PC-9 (cell line): Measurements from ENCODE around the gene IGFBP5. TPM values are rescaled to one million over a fixed set of nuclear protein-coding genes. Genes with fewer than 3 reads are reported as not detected.

Experiments
- BruUV-seq: library from RNA; stranded (reverse); fragments of 400-500 nt; replicated peaks from 2 replicates; lab custom pipeline; 2021; lab: Mats Ljungman, UMichigan
- CTCF ChIA-PET: fragments of 300-600 bp; sonication (Branson Sonifier 250); formaldehyde crosslinking; loops from one replicate; lab custom pipeline; 2022; ENCODE audit warnings: antibody characterized with exemption; lab: Charles Lee
- POLR2A ChIA-PET: fragments of 300-600 bp; sonication (Branson Sonifier 250); formaldehyde crosslinking; loops from one replicate; lab custom pipeline; 2022; ENCODE audit warnings: antibody characterized with exemption; ENCODE audit not compliant: unreplicated experiment; lab: Charles Lee
- DNase-seq, 2 experiments: peaks; one replicate each; pipeline versions ENCODE4 v3.0.0 to v3.0.0-alpha.2; 2015 to 2022; ENCODE audit warnings: mixed read lengths in 1 of 2
- H2AFZ ChIP-seq: fragments of 200-600 bp; sonication (generic); 2 replicates; pipeline ENCODE4 v1.8.1; 2017; ENCODE audit warnings: antibody characterized with exemption
- H3F3A ChIP-seq: fragments of 200-600 bp; sonication (generic); 2 replicates; pipeline ENCODE4 v1.8.1; 2017; ENCODE audit warnings: antibody characterized with exemption, mild to moderate bottlenecking, low read depth; ENCODE audit not compliant: insufficient read depth
- H3K27ac ChIP-seq: fragments of 200-600 bp; sonication (generic); 2 replicates; pipeline ENCODE4 v1.6.1; 2016; ENCODE audit warnings: mixed run types
- H3K27me3 ChIP-seq: fragments of 200-600 bp; sonication (generic); 2 replicates; pipeline ENCODE4 v1.6.1; 2016; ENCODE audit warnings: low read depth, mixed run types; ENCODE audit not compliant: insufficient read depth
- H3K36me3 ChIP-seq: fragments of 200-600 bp; sonication (generic); 2 replicates; pipeline ENCODE4 v1.6.1; 2016; ENCODE audit warnings: low read depth, mixed run types
- H3K4me1 ChIP-seq: fragments of 200-600 bp; sonication (generic); replicated peaks from 2 replicates; pipeline ENCODE4 v1.6.1; 2016; ENCODE audit warnings: mixed run types; ENCODE audit not compliant: insufficient read depth
- H3K4me2 ChIP-seq: fragments of 200-600 bp; sonication (generic); 2 replicates; pipeline ENCODE4 v1.6.1; 2017; ENCODE audit warnings: mixed run types
- H3K4me3 ChIP-seq: fragments of 200-600 bp; sonication (generic); 2 replicates; pipeline ENCODE4 v1.6.1; 2016; ENCODE audit warnings: mixed run types
- H3K79me2 ChIP-seq: fragments of 200-600 bp; sonication (generic); 2 replicates; pipeline ENCODE4 v1.6.1; 2017; ENCODE audit warnings: low read depth, mixed run types
- H3K9me2 ChIP-seq: fragments of 200-600 bp; sonication (generic); 2 replicates; pipeline ENCODE4 v1.8.1; 2017; ENCODE audit warnings: mild to moderate bottlenecking; ENCODE audit not compliant: insufficient read depth
- H3K9me3 ChIP-seq: fragments of 200-600 bp; sonication (generic); 2 replicates; pipeline ENCODE4 v1.8.1; 2016; ENCODE audit warnings: low read depth; ENCODE audit not compliant: insufficient read depth
- H4K20me1 ChIP-seq: fragments of 200-600 bp; sonication (generic); 2 replicates; pipeline ENCODE4 v1.8.1; 2017; ENCODE audit not compliant: insufficient read depth
- EZH2 ChIP-seq: fragments of 200-600 bp; sonication (generic); IDR thresholded peaks from 2 replicates; pipeline ENCODE4 v1.8.0; 2017; ENCODE audit warnings: antibody characterized with exemption, low read depth
- intact Hi-C: fragments of 100-400 bp; cut with micrococcal nuclease; formaldehyde crosslinking; loops from one replicate; pipeline ENCODE4 v1.10.0; 2022; ENCODE audit not compliant: unreplicated experiment
- total RNA-seq: library from RNA; stranded (reverse); gene quantifications from 2 replicates; pipeline ENCODE4 v1.2.3, GENCODE V29; 2021
- TF ChIP-seq, protein P1 (sequence below): fragments of 200-600 bp; sonication (generic); conservative IDR thresholded peaks from 2 replicates; pipeline ENCODE4 v1.6.1; 2017; ENCODE audit warnings: mixed run types, antibody characterized with exemption, mild to moderate bottlenecking, moderate library complexity

Gene IGFBP5
- total RNA-seq, 1 experiment from 2014 or later: 5.5 TPM

DNA sequence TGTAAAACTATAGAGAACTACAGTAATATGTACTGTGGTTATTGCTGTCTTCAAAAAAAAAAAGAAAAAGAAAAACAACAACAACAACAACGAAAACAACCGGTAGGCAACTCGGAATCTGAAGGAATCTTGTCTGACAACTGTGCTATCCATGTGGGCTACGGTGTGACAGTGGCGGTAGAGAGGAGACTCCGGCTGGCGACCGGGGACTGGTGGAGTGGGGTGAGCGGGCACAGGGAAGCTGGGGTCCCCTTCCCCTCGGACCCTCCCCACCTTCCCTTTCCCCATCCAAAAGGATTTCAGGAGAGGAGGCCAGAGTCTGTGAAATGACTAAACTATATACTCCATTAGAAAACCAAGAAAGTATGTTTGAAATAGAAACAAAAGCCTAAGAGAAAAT, 22.9 kb downstream of the IGFBP5 start:
- Histone ChIP-seq H3K9me3 (no peaks in the 10 kb centered on the region), H3K79me2 (no peaks in the 10 kb centered on the region), H3K36me3 (no peaks in the 10 kb centered on the region), H2AFZ (no peak overlapping the region), H3K4me1 (no peaks in the 10 kb centered on the region), H3K4me3 (no peak overlapping the region), H3K4me2 (no peak overlapping the region), H3K27ac (no peak overlapping the region), H3K9me2 (no peaks in the 10 kb centered on the region), H3F3A (no peaks in the 10 kb centered on the region), H3K27me3 (no peaks in the 10 kb centered on the region), H4K20me1 (no peaks in the 10 kb centered on the region)
- TF ChIP-seq, protein P1, sequence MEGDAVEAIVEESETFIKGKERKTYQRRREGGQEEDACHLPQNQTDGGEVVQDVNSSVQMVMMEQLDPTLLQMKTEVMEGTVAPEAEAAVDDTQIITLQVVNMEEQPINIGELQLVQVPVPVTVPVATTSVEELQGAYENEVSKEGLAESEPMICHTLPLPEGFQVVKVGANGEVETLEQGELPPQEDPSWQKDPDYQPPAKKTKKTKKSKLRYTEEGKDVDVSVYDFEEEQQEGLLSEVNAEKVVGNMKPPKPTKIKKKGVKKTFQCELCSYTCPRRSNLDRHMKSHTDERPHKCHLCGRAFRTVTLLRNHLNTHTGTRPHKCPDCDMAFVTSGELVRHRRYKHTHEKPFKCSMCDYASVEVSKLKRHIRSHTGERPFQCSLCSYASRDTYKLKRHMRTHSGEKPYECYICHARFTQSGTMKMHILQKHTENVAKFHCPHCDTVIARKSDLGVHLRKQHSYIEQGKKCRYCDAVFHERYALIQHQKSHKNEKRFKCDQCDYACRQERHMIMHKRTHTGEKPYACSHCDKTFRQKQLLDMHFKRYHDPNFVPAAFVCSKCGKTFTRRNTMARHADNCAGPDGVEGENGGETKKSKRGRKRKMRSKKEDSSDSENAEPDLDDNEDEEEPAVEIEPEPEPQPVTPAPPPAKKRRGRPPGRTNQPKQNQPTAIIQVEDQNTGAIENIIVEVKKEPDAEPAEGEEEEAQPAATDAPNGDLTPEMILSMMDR: no peak
- no peak for TF ChIP-seq EZH2
- no peak for DNase-seq
- POLR2A ChIA-PET: no interaction called here
- intact Hi-C loops: no loop called here
- CTCF ChIA-PET: no interaction called here
- no TSS peak for BruUV-seq

DNA sequence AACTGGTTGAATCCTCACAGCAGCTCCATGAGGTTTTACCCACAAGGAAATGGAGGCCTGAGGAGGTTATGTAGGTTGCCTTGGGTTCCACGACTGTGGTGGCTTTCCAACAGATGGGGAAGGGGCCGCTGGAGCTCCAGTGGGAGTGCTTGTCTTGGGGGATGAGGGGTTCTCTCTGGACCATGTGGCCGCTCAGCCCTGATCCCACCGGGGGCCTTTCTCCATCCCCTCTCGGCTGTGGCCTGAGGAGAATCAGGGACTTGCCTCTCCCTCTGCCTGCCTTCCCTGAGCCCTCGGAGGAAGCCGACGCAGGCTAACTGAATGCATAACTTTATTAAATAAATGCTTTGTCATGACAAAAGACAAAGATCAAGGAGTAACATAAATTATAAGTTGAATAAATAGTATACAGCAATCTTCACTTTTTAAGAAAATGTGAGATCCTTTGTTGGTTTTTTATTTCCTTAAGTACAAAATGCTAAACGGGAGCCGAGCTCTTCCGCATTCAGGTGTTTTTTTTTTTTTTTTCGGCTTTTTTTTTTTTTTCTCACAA, 23.5 kb downstream of the IGFBP5 start:
- Histone ChIP-seq H3K27ac (no peak overlapping the region), H3F3A (no peaks in the 10 kb centered on the region), H2AFZ (no peak overlapping the region), H3K27me3 (no peaks in the 10 kb centered on the region), H3K4me3 (no peak overlapping the region), H3K9me2 (no peaks in the 10 kb centered on the region), H3K9me3 (no peaks in the 10 kb centered on the region), H3K4me2 (no peak overlapping the region), H4K20me1 (no peaks in the 10 kb centered on the region), H3K79me2 (no peaks in the 10 kb centered on the region), H3K4me1 (no peaks in the 10 kb centered on the region), H3K36me3 (no peaks in the 10 kb centered on the region)
- no peak for TF ChIP-seq EZH2
- TF ChIP-seq, protein P1: no peak
- CTCF ChIA-PET: interaction anchor here (0.7 kb wide), 1 partner anchor 22 kb away, joined by 4 read pairs; no protein-coding TSS in a partner anchor
- no TSS peak for BruUV-seq
- no peak for DNase-seq
- POLR2A ChIA-PET: no interaction called here
- intact Hi-C loops: no loop called here

DNA sequence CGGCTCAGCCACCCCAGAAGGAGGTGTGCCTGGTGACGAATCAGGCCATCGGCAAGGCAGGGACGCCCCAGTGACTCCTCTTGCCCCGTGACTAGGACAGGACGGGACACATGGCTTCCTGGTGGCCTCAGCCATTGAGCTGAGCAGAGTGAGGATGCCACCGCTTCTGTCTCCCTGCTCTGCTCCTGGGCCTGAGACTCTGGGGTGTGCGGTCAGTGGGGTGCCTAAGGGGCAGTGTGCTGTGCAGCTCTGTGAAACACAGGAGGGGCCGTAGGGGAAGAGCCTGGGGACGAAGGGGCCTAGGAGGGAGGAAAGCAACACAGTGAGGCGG, 24.3 kb downstream of the IGFBP5 start:
- Histone ChIP-seq H3K4me1 (peaks cover 3% of the 10 kb centered on the region), H3K9me3 (no peaks in the 10 kb centered on the region), H2AFZ (no peak overlapping the region), H3K36me3 (no peaks in the 10 kb centered on the region), H3K79me2 (no peaks in the 10 kb centered on the region), H3F3A (peaks cover 3% of the 10 kb centered on the region; the same call in 1 of the 2 replicates), H4K20me1 (no peaks in the 10 kb centered on the region), H3K27ac (no peak overlapping the region), H3K4me2 (no peak overlapping the region), H3K27me3 (no peaks in the 10 kb centered on the region), H3K4me3 (no peak overlapping the region), H3K9me2 (no peaks in the 10 kb centered on the region)
- DNase-seq: no peak
- TF ChIP-seq EZH2: no peak
- TF ChIP-seq, protein P1: no peak
- intact Hi-C loops: no loop called here
- no TSS peak for BruUV-seq
- POLR2A ChIA-PET: no interaction called here
- CTCF ChIA-PET: no interaction called here
